ENCODE data around the gene PHF10.

The PHF10 gene

GRCh38 chr6:169669889-169670288 is 54.4 kb downstream of the PHF10 start:
- DNase-seq: no peak

- peak; percentile 79 for DNase-seq
Measured at GRCh38 chr6:169669147-169669546, 55.2 kb downstream of the PHF10 start.

- no peak for DNase-seq
Measured at GRCh38 chr6:169668203-169668847, 56.0 kb downstream of the PHF10 start.

GRCh38 chr6:169667716-169668115 is 56.6 kb downstream of the PHF10 start:
- no peak for DNase-seq

GRCh38 chr6:169666441-169666840 is 57.9 kb downstream of the PHF10 start:
- DNase-seq: peak; percentile 83

- DNase-seq: peak; percentile 84
Measured at GRCh38 chr6:169665289-169665688, 59.0 kb downstream of the PHF10 start.

GRCh38 chr6:169664227-169664626 is 60.1 kb downstream of the PHF10 start:
- DNase-seq: no peak

- peak; percentile 59 for DNase-seq
Measured at GRCh38 chr6:169663468-169663867, 60.8 kb downstream of the PHF10 start.

GRCh38 chr6:169661391-169661756 is 62.9 kb downstream of the PHF10 start:
- DNase-seq: no peak

- DNase-seq: no peak
Measured at GRCh38 chr6:169660751-169661390, 63.4 kb downstream of the PHF10 start.

- no peak for DNase-seq
Measured at GRCh38 chr6:169659820-169660610, 64.3 kb downstream of the PHF10 start.

- no peak for DNase-seq
Measured at GRCh38 chr6:169657284-169657610, 67.1 kb downstream of the PHF10 start.

- no peak for DNase-seq
Measured at GRCh38 chr6:169656546-169657283, 67.6 kb downstream of the PHF10 start.

GRCh38 chr6:169654598-169655391 is 69.5 kb downstream of the PHF10 start:
- DNase-seq: no peak

Data from NCI-H774 (cell line).